CMK (cell line): ENCODE results near the gene KLHL29.

ENCODE experiments used
- DNase-seq: peaks from one replicate; pipeline ENCODE4 v3.0.0-alpha.2; 2010; ENCODE audit warnings: low read depth

Gene KLHL29

GRCh38 chr2:23633966-23634365, 249.0 kb downstream of the KLHL29 start:
- DNase-seq: no peak

GRCh38 chr2:23635442-23636340, 250.7 kb downstream of the KLHL29 start:
- DNase-seq: no peak

GRCh38 chr2:23636426-23636825, 251.4 kb downstream of the KLHL29 start:
- no peak for DNase-seq

GRCh38 chr2:23637011-23637778, 252.2 kb downstream of the KLHL29 start:
- no peak for DNase-seq

GRCh38 chr2:23639406-23639982, 254.5 kb downstream of the KLHL29 start:
- no peak for DNase-seq

- DNase-seq: no peak
Measured at GRCh38 chr2:23640711-23641110, 255.7 kb downstream of the KLHL29 start.

GRCh38 chr2:23642516-23642915, 257.5 kb downstream of the KLHL29 start:
- no peak for DNase-seq

- DNase-seq: no peak
Measured at GRCh38 chr2:23645230-23645808, 260.3 kb downstream of the KLHL29 start.

- no peak for DNase-seq
Measured at GRCh38 chr2:23647563-23647962, 262.6 kb downstream of the KLHL29 start.

GRCh38 chr2:23649303-23649702, 264.3 kb downstream of the KLHL29 start:
- no peak for DNase-seq

GRCh38 chr2:23649819-23650218, 264.8 kb downstream of the KLHL29 start:
- DNase-seq: no peak

GRCh38 chr2:23651187-23652080, 266.5 kb downstream of the KLHL29 start:
- DNase-seq: no peak

- no peak for DNase-seq
Measured at GRCh38 chr2:23653326-23653725, 268.3 kb downstream of the KLHL29 start.

- no peak for DNase-seq
Measured at GRCh38 chr2:23654756-23655155, 269.8 kb downstream of the KLHL29 start.

- DNase-seq: no peak
Measured at GRCh38 chr2:23655934-23656596, 271.1 kb downstream of the KLHL29 start.

- DNase-seq: no peak
Measured at GRCh38 chr2:23656597-23656973, 271.6 kb downstream of the KLHL29 start.

- no peak for DNase-seq
Measured at GRCh38 chr2:23657371-23657770, 272.4 kb downstream of the KLHL29 start.

GRCh38 chr2:23657934-23658333, 273.0 kb downstream of the KLHL29 start:
- no peak for DNase-seq

- no peak for DNase-seq
Measured at GRCh38 chr2:23658466-23658942, 273.5 kb downstream of the KLHL29 start.

- DNase-seq: no peak
Measured at GRCh38 chr2:23659328-23659727, 274.3 kb downstream of the KLHL29 start.

GRCh38 chr2:23659773-23660172, 274.8 kb downstream of the KLHL29 start:
- no peak for DNase-seq
